ENCODE data around the gene ATF6. TPM values are rescaled to one million over a fixed set of nuclear protein-coding genes. Genes with fewer than 3 reads are reported as not detected.
"Not testable (repeated sequence)": the region's sequence is repeated elsewhere in the genome, so short reads cannot be mapped to it uniquely, and the experiment has no call there.

Gene ATF6
- total RNA-seq, 2 donors from 2014 or later, result 17.9 to 19.9 TPM

- Histone ChIP-seq H3K4me3 (no peak overlapping the region), H3K27me3 (no peaks in the 10 kb centered on the region), H3K36me3 (no peaks in the 10 kb centered on the region), H3K4me1 (no peaks in the 10 kb centered on the region), H3K27ac (no peak overlapping the region), H3K9me3 (no peaks in the 10 kb centered on the region)
- TF ChIP-seq CTCF (IDR thresholded peaks at IDR 0.05), result no peak
- DNase-seq (ENCODE audit: low spot score), result no peak
Observed at GRCh38 chr1:161827786-161828185, 61.7 kb downstream of the ATF6 start.

GRCh38 chr1:161832299-161832907 is 66.3 kb downstream of the ATF6 start:
- not testable (repeated sequence) for H3K36me3 ChIP-seq; H3K4me1 ChIP-seq; H3K27me3 ChIP-seq; DNase-seq (ENCODE audit: low spot score); H3K4me3 ChIP-seq; H3K9me3 ChIP-seq; H3K27ac ChIP-seq

GRCh38 chr1:161834967-161835550 is 68.9 kb downstream of the ATF6 start:
- Histone ChIP-seq H3K27ac (no peak overlapping the region), H3K4me3 (no peak overlapping the region), H3K36me3 (no peaks in the 10 kb centered on the region), H3K27me3 (no peaks in the 10 kb centered on the region), H3K4me1 (peaks cover 0 to 4% of the 10 kb centered on the region in 2 donors), H3K9me3 (no peaks in the 10 kb centered on the region)
- no peak for DNase-seq (ENCODE audit: low spot score)
- TF ChIP-seq CTCF (IDR thresholded peaks at IDR 0.05), result no peak

- H3K9me3 ChIP-seq, result no peaks in the 10 kb centered on the region
- H3K4me1 ChIP-seq, result peaks cover 0 to 4% of the 10 kb centered on the region in 2 donors
- DNase-seq (ENCODE audit: low spot score), result no peak
- no peak overlapping the region for H3K27ac ChIP-seq
- no peak for TF ChIP-seq CTCF (IDR thresholded peaks at IDR 0.05)
- H3K4me3 ChIP-seq, result no peak overlapping the region
- H3K27me3 ChIP-seq, result no peaks in the 10 kb centered on the region
- no peaks in the 10 kb centered on the region for H3K36me3 ChIP-seq
Observed at GRCh38 chr1:161836018-161836417, 69.9 kb downstream of the ATF6 start.

GRCh38 chr1:161838362-161838761 is 72.2 kb downstream of the ATF6 start:
- Histone ChIP-seq H3K36me3 (peaks cover 4% of the 10 kb centered on the region), H3K27ac (no peak overlapping the region), H3K4me3 (no peak overlapping the region), H3K4me1 (peaks cover 0 to 4% of the 10 kb centered on the region in 2 donors), H3K27me3 (no peaks in the 10 kb centered on the region), H3K9me3 (no peaks in the 10 kb centered on the region)
- TF ChIP-seq CTCF (IDR thresholded peaks at IDR 0.05), result no peak
- DNase-seq (ENCODE audit: low spot score), result no peak

GRCh38 chr1:161838885-161839284 is 72.8 kb downstream of the ATF6 start:
- no peak for TF ChIP-seq CTCF (IDR thresholded peaks at IDR 0.05)
- H3K9me3 ChIP-seq, result no peaks in the 10 kb centered on the region
- no peaks in the 10 kb centered on the region for H3K27me3 ChIP-seq
- H3K36me3 ChIP-seq, result peaks cover 4% of the 10 kb centered on the region
- H3K27ac ChIP-seq, result no peak overlapping the region
- peaks cover 0 to 4% of the 10 kb centered on the region in 2 donors for H3K4me1 ChIP-seq
- no peak for DNase-seq (ENCODE audit: low spot score)
- no peak overlapping the region for H3K4me3 ChIP-seq

Data from right atrium auricular region (tissue), 2 donors.